GM12873 (cell line): ENCODE results near the gene APOA5.

ENCODE experiments used
- TF ChIP-seq, protein P1 (sequence below): IDR thresholded peaks from 2 replicates; pipeline ENCODE4 v1.5.1; 2012; ENCODE audit warnings: low read depth, mild to moderate bottlenecking, moderate library complexity, low read length, control low read depth; ENCODE audit not compliant: insufficient read depth; ENCODE audit errors: missing control alignments

Gene APOA5

GRCh38 chr11:116773203-116774097, 18.2 kb downstream of the APOA5 start:
- TF ChIP-seq, protein P1, sequence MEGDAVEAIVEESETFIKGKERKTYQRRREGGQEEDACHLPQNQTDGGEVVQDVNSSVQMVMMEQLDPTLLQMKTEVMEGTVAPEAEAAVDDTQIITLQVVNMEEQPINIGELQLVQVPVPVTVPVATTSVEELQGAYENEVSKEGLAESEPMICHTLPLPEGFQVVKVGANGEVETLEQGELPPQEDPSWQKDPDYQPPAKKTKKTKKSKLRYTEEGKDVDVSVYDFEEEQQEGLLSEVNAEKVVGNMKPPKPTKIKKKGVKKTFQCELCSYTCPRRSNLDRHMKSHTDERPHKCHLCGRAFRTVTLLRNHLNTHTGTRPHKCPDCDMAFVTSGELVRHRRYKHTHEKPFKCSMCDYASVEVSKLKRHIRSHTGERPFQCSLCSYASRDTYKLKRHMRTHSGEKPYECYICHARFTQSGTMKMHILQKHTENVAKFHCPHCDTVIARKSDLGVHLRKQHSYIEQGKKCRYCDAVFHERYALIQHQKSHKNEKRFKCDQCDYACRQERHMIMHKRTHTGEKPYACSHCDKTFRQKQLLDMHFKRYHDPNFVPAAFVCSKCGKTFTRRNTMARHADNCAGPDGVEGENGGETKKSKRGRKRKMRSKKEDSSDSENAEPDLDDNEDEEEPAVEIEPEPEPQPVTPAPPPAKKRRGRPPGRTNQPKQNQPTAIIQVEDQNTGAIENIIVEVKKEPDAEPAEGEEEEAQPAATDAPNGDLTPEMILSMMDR, result no peak

- TF ChIP-seq, protein P1, result no peak
Observed at GRCh38 chr11:116772443-116773202, 19.1 kb downstream of the APOA5 start, which contains the start of gene BUD13. BUD13 (minus strand) TSS chr11:116772987; CDS start chr11:116772964, 23 bp downstream.

GRCh38 chr11:116771935-116772334, 19.7 kb downstream of the APOA5 start:
- TF ChIP-seq, protein P1, result no peak

GRCh38 chr11:116762132-116762531, 29.5 kb downstream of the APOA5 start:
- TF ChIP-seq, protein P1, result no peak

DNA sequence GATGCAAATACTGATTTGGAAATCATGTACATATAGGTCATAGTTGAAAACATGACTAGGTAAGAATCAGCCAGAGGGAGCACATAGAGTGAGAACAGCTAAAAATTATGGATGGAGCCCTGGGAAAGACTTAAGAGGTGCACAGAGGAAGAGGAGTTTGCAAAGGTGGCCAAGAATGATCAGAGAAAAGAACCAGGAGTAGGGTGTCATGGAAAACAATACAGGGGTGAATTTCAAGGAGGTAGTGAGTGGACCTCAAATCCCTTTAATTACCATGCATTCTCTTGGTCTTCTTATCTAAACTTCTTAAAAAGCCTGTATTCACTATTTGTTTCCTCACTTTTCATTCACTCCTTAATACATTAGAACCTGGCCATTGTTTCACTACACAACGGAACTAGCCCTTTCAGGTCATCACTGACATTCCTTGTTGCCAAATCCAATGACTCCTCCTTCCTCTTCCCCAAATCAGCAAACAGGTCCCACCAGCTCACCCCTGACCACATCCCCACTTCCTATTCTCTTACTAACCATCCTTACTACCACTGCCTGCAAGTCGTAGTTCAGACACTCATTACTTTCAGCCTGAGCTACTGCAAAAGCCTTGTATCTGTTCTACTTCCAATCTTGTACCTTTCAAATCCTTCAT, 41.5 kb downstream of the APOA5 start:
- TF ChIP-seq, protein P1, result no peak

DNA sequence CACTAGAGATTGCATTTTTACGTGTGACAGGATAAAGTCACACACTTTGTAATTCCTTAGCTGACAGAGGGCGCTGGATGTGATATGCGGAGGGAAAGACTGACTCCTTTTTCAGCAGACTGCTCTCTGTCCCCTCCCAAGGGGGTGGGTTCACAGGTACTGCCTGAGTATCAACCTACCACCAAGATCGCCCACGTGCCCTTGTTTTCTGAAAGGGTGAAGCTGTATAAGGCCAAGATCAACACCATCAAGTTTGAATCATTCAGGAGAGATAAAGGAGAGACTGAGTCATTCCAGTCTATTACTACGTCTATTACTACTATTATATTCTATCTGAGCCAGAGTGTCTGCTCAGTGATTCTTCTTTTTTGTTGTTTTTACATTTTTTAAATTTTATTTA, 49.6 kb downstream of the APOA5 start:
- TF ChIP-seq, protein P1, result no peak

DNA sequence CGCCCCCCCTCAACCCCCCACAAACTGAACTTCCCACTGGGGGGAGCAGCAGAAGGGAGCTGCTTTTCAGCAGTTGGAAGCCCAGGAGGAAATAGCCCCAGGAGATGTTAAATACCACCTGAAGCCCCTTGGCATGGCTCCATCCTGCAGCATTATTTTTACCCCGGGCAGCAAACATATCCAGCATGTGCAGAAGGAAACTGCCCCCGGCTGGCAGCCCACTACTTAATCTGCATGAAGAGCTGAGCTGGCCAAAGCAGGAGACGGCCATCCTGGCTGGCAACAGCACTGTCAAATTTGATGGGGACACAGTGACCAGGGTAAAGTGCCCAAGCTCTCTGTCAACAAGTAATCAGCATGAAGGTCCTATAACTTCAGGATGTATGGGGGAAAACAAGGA, 50.9 kb downstream of the APOA5 start:
- TF ChIP-seq, protein P1, result no peak
